ENCODE measurements around the gene HSD11B2. TPM values are rescaled to one million over a fixed set of nuclear protein-coding genes. Genes with fewer than 3 reads are reported as not detected.

The HSD11B2 gene
- 1 to 10 TPM; 3.9 to 6.1 (median 5.2) TPM for total RNA-seq

DNA sequence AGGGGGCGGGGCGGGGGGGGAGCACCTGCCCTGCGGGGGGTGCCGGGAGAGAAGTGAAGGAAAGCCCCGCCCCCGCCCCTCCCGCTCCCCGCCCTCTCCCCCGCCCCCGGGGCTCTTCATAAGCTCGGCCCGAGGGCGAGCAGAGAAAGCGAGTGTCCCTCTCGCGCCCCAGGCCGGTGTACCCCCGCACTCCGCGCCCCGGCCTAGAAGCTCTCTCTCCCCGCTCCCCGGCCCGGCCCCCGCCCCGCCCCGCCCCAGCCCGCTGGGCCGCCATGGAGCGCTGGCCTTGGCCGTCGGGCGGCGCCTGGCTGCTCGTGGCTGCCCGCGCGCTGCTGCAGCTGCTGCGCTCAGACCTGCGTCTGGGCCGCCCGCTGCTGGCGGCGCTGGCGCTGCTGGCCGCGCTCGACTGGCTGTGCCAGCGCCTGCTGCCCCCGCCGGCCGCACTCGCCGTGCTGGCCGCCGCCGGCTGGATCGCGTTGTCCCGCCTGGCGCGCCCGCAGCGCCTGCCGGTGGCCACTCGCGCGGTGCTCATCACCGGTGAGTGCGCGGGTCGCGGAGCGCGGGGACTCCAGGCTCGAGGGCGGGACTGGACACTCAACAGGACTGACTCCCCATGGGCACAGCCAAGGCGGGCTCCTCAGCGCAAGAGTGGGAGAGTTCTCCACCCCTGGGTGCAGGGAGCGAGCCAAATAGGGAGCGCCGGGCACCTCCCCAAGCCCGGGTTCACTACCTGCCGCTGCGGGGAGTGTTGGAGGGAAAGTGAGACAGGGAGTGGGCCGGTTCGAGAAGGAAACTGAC lies at the start of gene HSD11B2:
TSS of gene HSD11B2 (plus strand) at position 145 of the 798 bp plus-strand sequence. CDS start at position 273, 128 bp downstream.
- ATAC-seq (peak; percentile 59 to 65), DNase-seq (no peak)
- Mint-ChIP-seq H3K4me1 (ENCODE audit: low read depth) (peaks cover 8% of the 10 kb centered on the region), H3K4me3 (peak within 1 kb of the TSS; percentile 78), H3K9me3 (no peaks in the 10 kb centered on the region), H3K27me3 (ENCODE audit: low read depth) (peaks cover 27% of the 10 kb centered on the region), H3K36me3 (ENCODE audit: insufficient read depth) (no peaks in the 10 kb centered on the region)

DNA sequence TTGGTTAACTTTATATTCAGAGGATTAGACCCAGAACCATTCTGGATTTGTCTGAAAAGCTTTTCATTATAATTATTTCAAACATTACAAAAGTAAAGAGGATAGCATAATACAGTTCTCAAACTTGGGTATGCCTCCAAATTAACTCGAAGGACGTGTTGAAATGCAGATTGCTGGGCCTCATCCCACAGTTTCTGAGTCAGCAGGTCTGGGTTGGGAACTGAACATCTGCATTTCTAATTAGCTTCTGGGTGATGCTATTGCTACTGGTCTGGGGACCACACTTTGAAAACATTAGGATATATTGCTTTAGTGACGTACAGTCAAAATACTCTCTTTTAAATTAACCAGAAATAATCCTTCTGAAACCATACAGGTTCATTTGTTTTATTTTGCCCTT lies 47.6 kb upstream of the HSD11B2 start:
- Mint-ChIP-seq H3K4me1 (ENCODE audit: low read depth) (peaks cover 8% of the 10 kb centered on the region), H3K9me3 (no peaks in the 10 kb centered on the region), H3K27me3 (ENCODE audit: low read depth) (peaks cover 3% of the 10 kb centered on the region), H3K36me3 (ENCODE audit: insufficient read depth) (no peaks in the 10 kb centered on the region), H3K4me3 (no peak overlapping the region)
- DNase-seq (no peak), ATAC-seq (no peak)

DNA sequence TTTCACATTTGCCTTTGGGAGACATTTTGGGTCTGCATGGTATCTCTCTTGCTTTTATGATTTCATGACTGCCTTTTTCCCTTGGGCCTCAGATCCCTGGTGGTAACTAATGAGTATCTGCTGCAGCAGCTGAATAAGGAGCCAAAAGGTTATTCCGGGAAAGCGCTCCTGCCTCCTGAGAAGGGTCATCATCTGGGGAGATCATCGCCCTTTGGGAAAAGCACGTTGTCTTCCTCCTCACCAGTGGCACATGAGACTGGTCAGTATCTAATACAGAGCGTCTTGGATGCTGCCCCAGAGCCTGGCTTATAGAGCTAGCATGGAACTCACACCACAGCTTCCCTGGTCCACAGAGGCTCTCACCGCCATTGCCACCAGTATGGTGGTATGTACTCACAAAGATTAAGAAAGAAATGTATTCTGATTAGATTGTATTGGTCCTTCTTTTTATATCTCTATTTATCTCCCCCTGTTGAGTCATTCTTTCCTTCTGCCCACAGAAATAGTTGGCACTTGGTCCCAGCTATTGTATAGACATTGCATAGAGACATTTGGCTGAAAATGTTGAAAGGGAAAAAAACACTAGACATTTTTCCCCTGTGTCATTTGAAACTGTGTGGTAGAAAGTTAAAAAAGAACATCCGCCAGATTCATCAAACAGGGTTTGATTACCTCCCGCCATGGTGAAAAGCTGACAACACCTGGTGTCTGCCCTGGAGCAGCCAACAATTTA lies 46.0 kb upstream of the HSD11B2 start:
- H3K27me3 Mint-ChIP-seq (ENCODE audit: low read depth) = peaks cover 3% of the 10 kb centered on the region
- DNase-seq (no peak), ATAC-seq (peak in 1 of 2 donors; percentile 14)
- no peaks in the 10 kb centered on the region for H3K9me3 Mint-ChIP-seq
- H3K36me3 Mint-ChIP-seq (ENCODE audit: insufficient read depth) = no peaks in the 10 kb centered on the region
- H3K4me3 Mint-ChIP-seq = no peak overlapping the region
- peaks cover 8% of the 10 kb centered on the region for H3K4me1 Mint-ChIP-seq (ENCODE audit: low read depth)

DNA sequence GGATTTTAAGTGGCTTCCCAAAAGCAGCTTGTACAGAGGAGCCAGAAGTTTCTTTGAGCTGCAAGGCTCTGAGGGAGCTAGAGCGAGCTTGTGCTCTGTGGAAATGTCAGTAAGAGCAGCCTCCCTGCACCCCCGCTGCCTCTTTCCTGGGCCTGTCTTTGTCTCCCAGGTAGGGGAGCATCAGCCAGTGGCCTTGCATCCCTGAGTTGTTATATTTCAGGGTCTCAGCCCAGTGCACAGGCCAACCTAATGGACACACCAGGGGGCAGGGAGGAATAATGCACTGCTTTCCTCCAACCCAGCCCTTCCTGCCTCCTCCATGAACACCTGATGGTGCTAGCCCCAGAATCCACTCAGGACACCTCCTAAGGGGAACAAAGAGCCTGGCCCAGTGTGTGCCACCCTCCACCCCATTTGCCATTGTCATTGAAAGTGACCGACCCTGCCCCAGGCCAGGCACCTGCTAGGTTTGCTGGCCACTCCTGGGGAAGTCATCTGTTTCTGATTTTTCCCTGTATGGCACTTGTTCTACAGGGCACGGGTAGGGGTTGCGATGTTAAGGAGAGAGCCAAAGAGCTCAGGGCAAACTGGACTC lies 44.0 kb upstream of the HSD11B2 start:
- no peaks in the 10 kb centered on the region for H3K9me3 Mint-ChIP-seq
- peaks cover 8% of the 10 kb centered on the region for H3K4me1 Mint-ChIP-seq (ENCODE audit: low read depth)
- no peaks in the 10 kb centered on the region for H3K36me3 Mint-ChIP-seq (ENCODE audit: insufficient read depth)
- no peak overlapping the region for H3K4me3 Mint-ChIP-seq
- ATAC-seq (no peak), DNase-seq (no peak)
- peaks cover 7% of the 10 kb centered on the region for H3K27me3 Mint-ChIP-seq (ENCODE audit: low read depth)

DNA sequence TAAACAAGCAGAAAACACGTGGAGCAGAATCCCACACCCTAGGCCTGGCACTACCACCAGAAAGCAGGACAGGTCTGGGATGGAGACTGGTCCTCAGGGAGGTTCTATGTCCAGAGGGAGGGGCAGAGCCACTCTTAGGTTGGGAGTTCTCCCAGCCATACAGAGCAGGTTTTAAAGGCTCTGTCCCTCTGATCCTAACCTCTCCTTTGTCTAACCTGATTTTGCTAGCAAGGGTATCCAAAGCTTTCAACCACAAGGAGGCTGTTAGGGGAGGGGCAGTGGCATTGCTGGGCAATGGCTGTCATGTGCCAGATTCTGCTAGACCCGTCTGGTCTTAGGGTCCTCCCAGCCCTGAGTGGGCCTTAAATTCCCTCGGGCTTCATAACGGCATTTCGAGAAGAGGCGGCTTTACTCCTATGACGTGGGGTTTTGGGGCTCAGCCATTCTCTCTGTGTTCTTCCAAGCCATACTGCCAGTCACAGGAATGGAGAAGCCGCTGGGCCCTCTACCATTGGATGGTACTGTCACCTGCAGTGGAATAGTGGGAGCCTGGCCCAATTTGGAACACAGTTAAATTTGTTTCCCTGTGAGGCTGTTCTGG lies 43.3 kb upstream of the HSD11B2 start:
- Mint-ChIP-seq H3K4me1 (ENCODE audit: low read depth) (peaks cover 8% of the 10 kb centered on the region), H3K4me3 (no peak overlapping the region), H3K9me3 (no peaks in the 10 kb centered on the region), H3K27me3 (ENCODE audit: low read depth) (peaks cover 13% of the 10 kb centered on the region), H3K36me3 (ENCODE audit: insufficient read depth) (no peaks in the 10 kb centered on the region)
- DNase-seq (no peak), ATAC-seq (no peak)

DNA sequence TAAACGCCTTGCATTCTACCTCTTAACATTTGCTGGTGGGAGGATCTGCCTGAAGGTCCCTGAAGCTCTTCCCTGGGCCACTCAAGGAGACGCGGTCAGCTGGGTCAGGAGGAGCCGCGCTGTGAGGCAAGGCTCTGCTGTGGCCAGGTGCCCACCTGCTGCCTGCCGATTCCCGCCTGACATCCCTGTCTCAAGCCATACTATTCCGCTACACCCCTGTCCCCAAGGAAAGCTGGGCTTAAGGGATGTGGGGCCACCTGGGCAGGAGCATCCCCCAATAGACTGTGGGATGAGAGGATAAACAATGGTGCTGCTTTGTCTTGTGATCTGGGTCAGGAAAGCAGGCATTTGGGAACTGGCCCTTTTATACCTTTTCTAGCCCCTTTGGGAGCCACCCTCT lies 42.7 kb upstream of the HSD11B2 start:
- ATAC-seq (no peak), DNase-seq (no peak)
- no peaks in the 10 kb centered on the region for H3K9me3 Mint-ChIP-seq
- no peaks in the 10 kb centered on the region for H3K36me3 Mint-ChIP-seq (ENCODE audit: insufficient read depth)
- peaks cover 8% of the 10 kb centered on the region for H3K4me1 Mint-ChIP-seq (ENCODE audit: low read depth)
- peaks cover 14% of the 10 kb centered on the region for H3K27me3 Mint-ChIP-seq (ENCODE audit: low read depth)
- H3K4me3 Mint-ChIP-seq = no peak overlapping the region

DNA sequence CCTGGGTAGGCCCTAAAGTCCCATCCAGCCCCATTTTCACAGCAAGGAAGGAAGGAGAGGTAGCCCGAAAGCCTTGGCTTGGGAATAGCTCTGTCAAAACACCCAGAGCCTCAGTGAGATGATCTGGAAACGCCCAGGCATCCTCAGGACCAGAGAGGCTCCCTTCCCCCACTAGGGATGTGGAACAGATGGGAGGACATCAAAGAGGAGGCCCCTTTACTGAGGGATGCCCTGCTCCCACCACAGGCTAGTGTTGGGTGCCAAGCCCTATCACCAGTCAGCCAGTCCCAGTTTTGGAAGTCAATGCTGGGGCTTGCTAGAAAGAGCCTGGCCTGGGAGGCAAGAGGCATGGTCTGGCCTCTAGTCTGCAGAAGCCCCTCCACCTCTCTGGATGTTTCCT lies 42.3 kb upstream of the HSD11B2 start:
- ATAC-seq = no peak
- Mint-ChIP-seq H3K9me3 (no peaks in the 10 kb centered on the region), H3K4me3 (no peak overlapping the region), H3K36me3 (ENCODE audit: insufficient read depth) (no peaks in the 10 kb centered on the region), H3K4me1 (ENCODE audit: low read depth) (peaks cover 10% of the 10 kb centered on the region), H3K27me3 (ENCODE audit: low read depth) (peaks cover 15% of the 10 kb centered on the region)
- no peak for DNase-seq

DNA sequence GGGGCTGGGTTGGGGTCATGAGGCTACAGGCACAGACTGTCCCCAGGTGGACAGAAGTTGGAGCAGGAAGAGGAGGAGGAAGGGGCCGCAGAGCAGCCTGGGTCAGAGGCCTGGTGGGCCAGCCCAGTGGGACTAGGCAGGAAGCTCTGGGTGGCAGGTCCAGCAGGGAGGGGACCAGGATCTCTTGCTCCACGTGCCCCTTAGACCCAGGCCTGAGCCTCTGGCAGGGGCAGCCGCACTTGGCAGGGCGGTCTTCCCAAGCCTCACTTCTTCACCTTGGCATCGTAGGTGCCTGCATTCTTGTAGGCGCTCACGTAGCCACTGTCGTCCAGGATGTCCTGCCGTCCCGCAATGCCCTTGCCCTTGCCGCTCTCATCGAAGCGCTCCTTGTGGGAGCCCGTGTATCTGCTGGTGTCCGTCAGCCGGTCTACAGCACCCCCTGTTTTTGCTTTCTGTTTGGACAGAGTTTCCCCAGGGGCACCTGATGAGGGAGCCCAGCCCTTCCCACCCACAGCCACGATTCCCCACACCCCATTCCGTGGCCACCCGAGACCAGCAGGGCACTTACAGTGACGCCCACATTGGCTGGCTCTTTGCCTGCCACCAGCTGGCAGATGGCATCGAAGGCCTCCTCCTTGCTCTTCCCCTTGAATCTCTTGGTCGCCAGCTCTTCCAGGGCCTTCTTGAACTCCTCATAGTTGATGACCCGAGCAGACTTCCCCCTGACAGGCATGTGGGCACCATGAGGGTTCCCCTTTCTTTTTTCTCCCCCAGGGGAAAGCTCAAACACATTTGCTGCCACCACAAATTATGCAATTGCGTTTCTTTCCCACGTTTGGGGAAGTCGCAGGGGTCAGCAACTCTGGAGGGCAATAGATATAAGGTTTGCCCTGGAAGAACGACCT lies 40.8 kb upstream of the HSD11B2 start:
- ATAC-seq (no peak), DNase-seq (no peak)
- no peaks in the 10 kb centered on the region for H3K9me3 Mint-ChIP-seq
- H3K36me3 Mint-ChIP-seq (ENCODE audit: insufficient read depth) = no peaks in the 10 kb centered on the region
- H3K27me3 Mint-ChIP-seq (ENCODE audit: low read depth) = peaks cover 24% of the 10 kb centered on the region
- peaks cover 13% of the 10 kb centered on the region for H3K4me1 Mint-ChIP-seq (ENCODE audit: low read depth)
- no peak overlapping the region for H3K4me3 Mint-ChIP-seq

DNA sequence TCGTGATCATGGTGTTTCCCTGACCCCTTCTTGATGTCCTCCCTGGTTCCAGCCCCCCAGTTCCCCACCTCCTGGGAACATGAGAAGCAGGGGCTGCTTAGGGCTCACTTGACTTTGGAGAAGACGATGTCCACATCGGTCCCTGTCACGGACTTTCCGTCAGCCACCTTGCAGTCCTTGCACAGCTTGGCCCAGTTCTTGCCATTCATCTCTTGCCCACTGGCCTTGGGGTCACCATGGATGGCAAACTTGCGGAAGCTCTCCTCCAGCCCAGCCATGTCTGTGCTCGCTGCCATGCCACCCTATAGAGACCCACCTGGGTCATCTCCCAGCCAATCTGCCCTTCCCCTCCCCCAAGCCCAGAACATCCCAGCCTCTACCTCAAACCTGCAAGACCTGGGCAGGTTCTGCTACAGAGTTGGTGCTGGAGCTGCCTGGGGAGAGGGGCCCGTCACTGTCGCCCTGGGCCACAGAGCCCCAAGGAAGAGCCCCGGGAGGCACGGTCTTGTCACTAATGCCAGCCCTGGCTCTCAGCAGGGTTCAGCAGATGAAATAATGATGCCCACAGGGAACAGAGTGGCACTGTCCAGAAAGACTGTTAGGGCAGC lies 40.0 kb upstream of the HSD11B2 start:
- H3K36me3 Mint-ChIP-seq (ENCODE audit: insufficient read depth) = no peaks in the 10 kb centered on the region
- peaks cover 31% of the 10 kb centered on the region for H3K27me3 Mint-ChIP-seq (ENCODE audit: low read depth)
- H3K4me1 Mint-ChIP-seq (ENCODE audit: low read depth) = peaks cover 10% of the 10 kb centered on the region
- H3K4me3 Mint-ChIP-seq = no peak overlapping the region
- DNase-seq = no peak
- no peak for ATAC-seq
- no peaks in the 10 kb centered on the region for H3K9me3 Mint-ChIP-seq

DNA sequence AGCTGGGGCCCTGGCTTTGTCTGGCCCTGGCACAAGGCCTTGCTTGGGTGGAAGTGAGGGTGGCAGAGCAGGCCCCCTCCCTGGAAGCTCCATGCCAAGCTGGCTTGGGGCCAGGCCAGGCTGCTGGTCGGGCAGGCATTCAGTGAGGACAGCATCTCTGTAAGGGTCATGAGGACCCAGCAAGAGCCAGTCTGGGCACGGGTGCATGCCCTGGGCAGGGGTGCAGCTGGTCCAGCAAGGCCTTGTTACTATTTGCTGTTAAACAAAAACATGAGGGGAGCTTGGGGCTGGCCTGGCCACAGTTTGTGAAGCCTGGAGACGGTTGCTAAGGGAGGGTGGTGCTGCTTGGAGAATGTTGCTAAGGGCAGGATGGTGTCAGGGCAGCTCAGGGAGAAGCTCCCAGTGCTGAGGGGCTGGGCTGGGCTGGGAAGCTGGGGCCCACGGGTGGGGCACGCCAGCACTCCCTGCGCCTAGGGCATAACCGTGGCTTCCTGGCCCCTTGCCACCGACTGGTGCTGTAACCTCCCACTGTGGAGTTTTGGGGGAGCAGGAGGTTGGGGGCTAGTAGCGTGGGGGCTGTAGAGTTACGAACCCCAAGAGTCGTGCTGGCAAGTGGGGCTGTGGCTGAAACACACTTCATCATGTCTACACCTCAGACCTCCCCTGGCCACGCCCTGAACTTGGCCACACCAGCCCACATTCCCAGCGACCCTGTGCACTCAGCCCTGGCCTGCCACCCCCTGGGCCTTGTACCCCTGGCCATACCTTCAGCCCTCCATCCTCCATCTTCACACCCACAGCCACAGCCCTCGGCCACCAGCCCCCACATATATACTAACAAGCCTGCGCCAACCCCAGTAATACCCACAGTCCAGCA lies 39.3 kb upstream of the HSD11B2 start:
- Mint-ChIP-seq H3K9me3 (no peaks in the 10 kb centered on the region), H3K4me1 (ENCODE audit: low read depth) (peaks cover 10% of the 10 kb centered on the region), H3K36me3 (ENCODE audit: insufficient read depth) (no peaks in the 10 kb centered on the region), H3K27me3 (ENCODE audit: low read depth) (peaks cover 33% of the 10 kb centered on the region), H3K4me3 (no peak overlapping the region)
- DNase-seq = no peak
- no peak for ATAC-seq

DNA sequence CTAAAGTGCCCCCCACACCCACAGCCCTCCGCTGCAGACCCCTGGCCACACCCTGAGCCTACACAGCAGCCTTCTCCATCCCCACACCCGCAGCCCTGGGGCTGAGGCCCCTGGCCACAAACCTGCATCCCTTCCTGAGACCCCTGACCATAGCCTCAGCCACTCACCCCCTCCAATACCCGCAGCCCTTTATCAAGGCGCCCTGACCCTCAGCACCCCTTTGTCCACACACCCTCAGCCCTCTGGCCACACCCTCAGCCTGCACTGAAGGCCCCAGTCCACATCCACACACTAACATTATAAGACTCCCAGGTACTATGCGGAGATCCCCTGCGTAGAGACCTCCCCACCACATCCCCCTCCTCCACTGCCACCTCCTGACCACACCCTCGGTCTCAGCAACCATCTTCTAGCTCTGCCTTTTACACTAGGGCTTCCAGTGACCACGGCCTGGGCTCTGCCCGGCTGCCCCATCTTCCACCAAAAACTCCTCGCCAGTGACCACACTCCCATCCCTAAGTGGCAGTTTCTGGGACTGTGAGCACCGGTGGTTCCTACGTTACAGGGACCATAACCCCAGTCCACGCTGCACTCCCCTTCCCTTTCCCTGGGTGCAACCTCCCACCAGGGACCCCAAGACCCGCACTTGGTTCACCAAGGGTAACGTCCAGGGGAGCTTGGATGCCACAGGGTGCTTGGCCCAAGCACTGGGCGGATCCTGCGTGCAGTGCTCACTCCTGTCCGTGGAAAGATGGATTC lies 38.4 kb upstream of the HSD11B2 start:
- H3K9me3 Mint-ChIP-seq = no peaks in the 10 kb centered on the region
- H3K27me3 Mint-ChIP-seq (ENCODE audit: low read depth) = peaks cover 37% of the 10 kb centered on the region
- ATAC-seq (no peak), DNase-seq (no peak)
- no peak overlapping the region for H3K4me3 Mint-ChIP-seq
- peaks cover 10% of the 10 kb centered on the region for H3K4me1 Mint-ChIP-seq (ENCODE audit: low read depth)
- no peaks in the 10 kb centered on the region for H3K36me3 Mint-ChIP-seq (ENCODE audit: insufficient read depth)

DNA sequence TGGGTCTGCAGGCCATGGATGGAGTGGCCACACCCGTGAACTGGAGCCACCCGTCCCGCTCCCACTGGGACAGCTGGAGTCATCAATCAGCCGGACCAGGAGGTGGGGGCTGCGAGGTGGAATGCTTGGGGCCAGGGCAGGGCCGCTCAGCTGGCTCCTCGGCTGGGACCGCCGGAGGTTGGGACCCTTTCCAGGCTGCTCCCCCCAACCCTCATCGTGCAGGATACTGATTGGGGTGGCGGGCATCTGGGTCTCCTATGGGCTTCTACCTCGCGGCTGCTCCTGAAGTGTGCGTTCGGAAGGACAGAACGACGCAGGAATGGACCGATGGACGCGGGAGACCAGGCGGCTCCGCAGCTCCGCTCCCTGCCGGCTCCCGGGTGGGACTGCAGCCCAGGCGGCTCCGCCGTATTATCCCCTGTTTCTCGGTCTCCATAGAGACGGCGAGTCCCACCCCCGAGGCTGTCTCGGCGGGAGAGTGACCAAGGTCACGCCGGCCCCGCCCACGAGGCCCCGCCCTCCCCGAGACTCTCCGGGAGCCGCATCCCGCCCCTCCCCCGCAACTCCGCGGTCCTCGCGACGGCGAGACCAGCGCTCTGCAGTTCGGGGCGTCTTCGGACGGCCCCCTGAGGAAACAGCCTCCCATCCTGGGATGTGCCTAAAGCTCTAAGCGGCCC lies 37.7 kb upstream of the HSD11B2 start, which contains the start of gene TPPP3:
TSS of gene TPPP3 (minus strand) at position 388 of the 677 bp plus-strand sequence. CDS start 2,387 bp downstream, outside the sequence.
- Mint-ChIP-seq H3K4me1 (ENCODE audit: low read depth) (peaks cover 10% of the 10 kb centered on the region), H3K36me3 (ENCODE audit: insufficient read depth) (no peaks in the 10 kb centered on the region), H3K9me3 (no peaks in the 10 kb centered on the region), H3K4me3 (peak within 1 kb of the TSS; percentile 67), H3K27me3 (ENCODE audit: low read depth) (peaks cover 39% of the 10 kb centered on the region)
- no peak for DNase-seq
- ATAC-seq = peak; percentile 53 to 69
